ENCODE data around the gene MSLN. TPM values are rescaled to one million over a fixed set of nuclear protein-coding genes. Genes with fewer than 3 reads are reported as not detected.

Gene MSLN
- total RNA-seq, 3 donors from 2014 or later (not counting 1 experiment from before 2014, with no cell fraction given), result not detected

- peaks cover 15% of the 10 kb centered on the region for H3K36me3 ChIP-seq (ENCODE audit: control insufficient read depth, insufficient read depth, low read length)
- no peak overlapping the region for H3K27ac Mint-ChIP-seq
Measured at GRCh38 chr16:730666-731509, 29.6 kb upstream of the MSLN start.

GRCh38 chr16:732332-732731, 28.2 kb upstream of the MSLN start:
- no peaks in the 10 kb centered on the region for H3K9me3 Mint-ChIP-seq

More at GRCh38 chr16:730666-731509, 29.6 kb upstream of the MSLN start:
- WGBS (ENCODE audit: insufficient coverage), result 89% methylated on average over 22 of the region's 22 CpGs
- no peaks in the 10 kb centered on the region for H3K9me3 ChIP-seq (ENCODE audit: control insufficient read depth, insufficient read depth, low read length)
- H3K4me3 ChIP-seq (ENCODE audit: low read length), result no peak overlapping the region
- DNase-seq (no peak), ATAC-seq (no peak)
- no peak overlapping the region for H3K27ac ChIP-seq (ENCODE audit: low read length)
- peaks cover 20% of the 10 kb centered on the region for H3K4me1 ChIP-seq (ENCODE audit: control insufficient read depth, insufficient read depth, low read length)
- intact Hi-C loops (cut with micrococcal nuclease), result no loop called here
- TF ChIP-seq CTCF (IDR thresholded peaks at IDR 0.05), result no peak
- H3K4me1 Mint-ChIP-seq, result peaks cover 0 to 3% of the 10 kb centered on the region in 2 donors
- no peaks in the 10 kb centered on the region for H3K36me3 Mint-ChIP-seq
- H3K27me3 ChIP-seq (ENCODE audit: control insufficient read depth, insufficient read depth, low read length), result no peaks in the 10 kb centered on the region
- H3K27me3 Mint-ChIP-seq (ENCODE audit: low read depth in 2 of 2), result no peaks in the 10 kb centered on the region
- no peak overlapping the region for H3K4me3 Mint-ChIP-seq
- no peaks in the 10 kb centered on the region for H3K9me3 Mint-ChIP-seq

DNA sequence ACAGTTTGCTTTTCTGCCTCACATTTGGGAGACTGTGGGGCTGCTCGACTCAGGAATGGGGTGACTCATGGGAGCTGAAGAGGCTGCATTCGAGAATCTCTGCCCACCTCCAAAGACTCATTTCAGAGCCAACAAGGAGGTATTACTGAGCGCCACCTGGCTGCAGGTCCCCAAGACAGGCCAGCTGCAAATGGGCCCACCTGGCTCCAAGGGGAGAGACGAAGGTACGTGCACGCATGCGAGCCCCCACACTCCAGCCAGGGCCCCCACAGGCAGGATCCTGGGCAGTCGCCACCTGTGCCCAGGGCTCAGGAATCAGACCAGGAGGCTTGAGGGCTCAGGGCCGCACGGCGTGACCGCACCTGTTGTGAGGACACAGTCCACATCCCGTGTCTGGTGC, 27.6 kb upstream of the MSLN start:
- Histone ChIP-seq H3K27me3 (ENCODE audit: control insufficient read depth, insufficient read depth, low read length) (no peaks in the 10 kb centered on the region), H3K27ac (ENCODE audit: low read length) (no peak overlapping the region), H3K9me3 (ENCODE audit: control insufficient read depth, insufficient read depth, low read length) (no peaks in the 10 kb centered on the region), H3K4me3 (ENCODE audit: low read length) (no peak overlapping the region), H3K4me1 (ENCODE audit: control insufficient read depth, insufficient read depth, low read length) (peaks cover 4% of the 10 kb centered on the region), H3K36me3 (ENCODE audit: control insufficient read depth, insufficient read depth, low read length) (peaks cover 25% of the 10 kb centered on the region)
- DNase-seq (peak in 1 of 2 donors; percentile 28), ATAC-seq (no peak)
- Mint-ChIP-seq H3K27ac (no peak overlapping the region), H3K27me3 (ENCODE audit: low read depth in 2 of 2) (no peaks in the 10 kb centered on the region), H3K9me3 (no peaks in the 10 kb centered on the region), H3K36me3 (no peaks in the 10 kb centered on the region), H3K4me3 (no peak overlapping the region), H3K4me1 (no peaks in the 10 kb centered on the region)
- 86% methylated on average over 13 of the region's 13 CpGs for WGBS (ENCODE audit: insufficient coverage)
- no peak for TF ChIP-seq CTCF (IDR thresholded peaks at IDR 0.05)
- intact Hi-C loops (cut with micrococcal nuclease), result no loop called here

More at GRCh38 chr16:732332-732731, 28.2 kb upstream of the MSLN start:
- Mint-ChIP-seq H3K27ac (no peak overlapping the region), H3K27me3 (ENCODE audit: low read depth in 2 of 2) (no peaks in the 10 kb centered on the region), H3K36me3 (no peaks in the 10 kb centered on the region), H3K4me1 (no peaks in the 10 kb centered on the region), H3K4me3 (no peak overlapping the region)
- no peak for TF ChIP-seq CTCF (IDR thresholded peaks at IDR 0.05)
- Histone ChIP-seq H3K27ac (ENCODE audit: low read length) (no peak overlapping the region), H3K4me3 (ENCODE audit: low read length) (no peak overlapping the region), H3K27me3 (ENCODE audit: control insufficient read depth, insufficient read depth, low read length) (no peaks in the 10 kb centered on the region), H3K4me1 (ENCODE audit: control insufficient read depth, insufficient read depth, low read length) (peaks cover 9% of the 10 kb centered on the region), H3K9me3 (ENCODE audit: control insufficient read depth, insufficient read depth, low read length) (no peaks in the 10 kb centered on the region), H3K36me3 (ENCODE audit: control insufficient read depth, insufficient read depth, low read length) (peaks cover 21% of the 10 kb centered on the region)
- ATAC-seq (no peak), DNase-seq (no peak)
- 97% methylated on average over 12 of the region's 12 CpGs for WGBS (ENCODE audit: insufficient coverage)
- intact Hi-C loops (cut with micrococcal nuclease), result no loop called here
